GM12873 (cell line): ENCODE results near the gene MAGIX.

ENCODE experiments used
- TF ChIP-seq, protein P1 (sequence below): IDR thresholded peaks from 2 replicates; pipeline ENCODE4 v1.5.1; 2012; ENCODE audit warnings: low read depth, mild to moderate bottlenecking, moderate library complexity, low read length, control low read depth; ENCODE audit not compliant: insufficient read depth; ENCODE audit errors: missing control alignments

Gene MAGIX

GRCh38 chrX:49165901-49166881 lies 3.6 kb downstream of the MAGIX start:
- TF ChIP-seq, protein P1, sequence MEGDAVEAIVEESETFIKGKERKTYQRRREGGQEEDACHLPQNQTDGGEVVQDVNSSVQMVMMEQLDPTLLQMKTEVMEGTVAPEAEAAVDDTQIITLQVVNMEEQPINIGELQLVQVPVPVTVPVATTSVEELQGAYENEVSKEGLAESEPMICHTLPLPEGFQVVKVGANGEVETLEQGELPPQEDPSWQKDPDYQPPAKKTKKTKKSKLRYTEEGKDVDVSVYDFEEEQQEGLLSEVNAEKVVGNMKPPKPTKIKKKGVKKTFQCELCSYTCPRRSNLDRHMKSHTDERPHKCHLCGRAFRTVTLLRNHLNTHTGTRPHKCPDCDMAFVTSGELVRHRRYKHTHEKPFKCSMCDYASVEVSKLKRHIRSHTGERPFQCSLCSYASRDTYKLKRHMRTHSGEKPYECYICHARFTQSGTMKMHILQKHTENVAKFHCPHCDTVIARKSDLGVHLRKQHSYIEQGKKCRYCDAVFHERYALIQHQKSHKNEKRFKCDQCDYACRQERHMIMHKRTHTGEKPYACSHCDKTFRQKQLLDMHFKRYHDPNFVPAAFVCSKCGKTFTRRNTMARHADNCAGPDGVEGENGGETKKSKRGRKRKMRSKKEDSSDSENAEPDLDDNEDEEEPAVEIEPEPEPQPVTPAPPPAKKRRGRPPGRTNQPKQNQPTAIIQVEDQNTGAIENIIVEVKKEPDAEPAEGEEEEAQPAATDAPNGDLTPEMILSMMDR = peak; percentile 45

DNA sequence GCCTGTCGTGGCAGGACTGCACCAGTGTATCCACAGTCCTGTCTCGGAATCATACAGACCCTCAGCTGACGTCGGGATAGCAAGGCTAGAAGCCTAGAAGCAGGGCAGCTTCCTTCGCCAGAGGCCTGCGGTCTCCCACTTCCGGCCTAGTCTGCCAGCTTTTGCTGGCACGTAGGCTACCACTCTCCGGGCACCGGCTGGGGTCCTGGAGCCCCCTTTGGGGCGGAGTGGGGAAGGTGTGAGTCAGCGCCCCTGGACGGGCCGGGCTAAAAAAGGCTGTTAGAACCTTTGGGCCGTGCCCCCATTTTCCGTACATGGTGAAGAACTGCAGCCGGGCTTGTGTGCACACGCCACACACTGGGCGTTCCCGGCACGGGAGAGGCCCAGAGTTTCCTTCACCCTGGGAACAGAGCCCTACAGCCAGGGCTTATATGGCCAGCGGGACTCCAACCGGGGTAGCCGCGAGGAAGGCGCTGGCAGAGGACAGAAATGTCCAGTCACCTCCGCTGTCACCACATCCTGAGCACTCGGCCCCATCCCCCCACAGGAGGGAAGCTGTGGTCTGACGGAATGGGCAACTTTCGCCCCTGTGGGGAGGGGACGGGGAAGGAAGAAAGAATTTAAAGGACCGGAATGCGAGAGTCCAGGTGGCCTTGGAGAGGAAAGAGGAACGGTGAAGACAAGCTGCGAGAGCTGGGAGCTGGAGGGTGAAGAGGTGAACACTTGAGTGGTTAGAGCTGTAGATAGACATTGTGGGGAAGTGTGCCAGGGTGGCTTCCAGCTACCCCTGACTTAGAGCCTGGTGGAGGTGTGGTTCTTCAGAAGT lies 4.6 kb downstream of the MAGIX start:
- TF ChIP-seq, protein P1 = no peak

GRCh38 chrX:49167740-49168108 lies 5.2 kb downstream of the MAGIX start:
- TF ChIP-seq, protein P1 = no peak

GRCh38 chrX:49171752-49172279 lies 9.3 kb downstream of the MAGIX start, which contains the start of gene PLP2:
Gene PLP2 (plus strand): TSS chrX:49171898. CDS start chrX:49172001, 103 bp downstream.
- TF ChIP-seq, protein P1 = no peak

DNA sequence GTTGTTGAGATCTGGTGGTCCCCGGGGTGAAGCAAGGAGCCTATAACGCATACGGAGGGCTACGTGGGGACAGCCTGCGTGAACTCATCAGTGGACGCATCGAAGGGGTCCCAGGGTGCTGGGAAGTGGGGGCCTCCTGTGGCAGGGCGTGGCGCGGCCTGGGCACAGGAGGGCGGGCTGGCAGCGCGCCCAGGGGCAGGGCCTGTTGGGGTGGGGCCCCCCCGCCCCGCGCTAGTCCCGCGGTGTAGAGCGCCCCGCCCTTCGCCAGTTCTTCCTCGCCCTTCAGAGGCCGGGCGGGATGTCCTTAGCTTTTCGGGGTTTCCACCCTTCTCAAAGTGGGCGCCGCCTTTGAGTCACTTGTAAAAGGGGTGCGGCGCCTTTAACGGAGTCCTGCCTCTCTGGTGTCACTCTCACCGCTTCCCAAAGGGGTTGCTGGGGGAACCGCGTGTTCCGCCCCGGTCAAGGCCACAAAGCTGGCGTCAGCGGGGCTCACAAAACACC lies 9.8 kb downstream of the MAGIX start:
- TF ChIP-seq, protein P1 = no peak

DNA sequence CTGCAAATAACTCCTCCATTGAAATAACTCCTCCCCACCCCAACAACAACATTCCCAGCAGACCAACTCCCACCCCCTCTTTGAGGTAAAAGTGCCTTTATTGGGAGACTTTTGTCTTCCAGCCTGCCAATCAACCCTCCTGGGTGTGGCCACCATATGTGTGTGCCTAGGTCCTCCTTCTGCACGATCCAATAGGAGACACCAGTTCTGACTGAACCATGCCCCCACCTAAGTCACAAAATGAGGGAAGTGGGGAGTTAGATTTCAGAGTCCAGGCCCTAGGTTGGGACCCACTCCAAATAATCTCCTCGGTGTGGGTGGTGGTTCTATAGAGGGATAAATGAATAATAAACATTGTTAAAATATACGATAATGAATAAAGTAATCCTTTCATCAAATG lies 12.2 kb downstream of the MAGIX start:
- TF ChIP-seq, protein P1 = no peak
